Common myeloid progenitor, CD34-positive (primary cell): ENCODE measurements around the gene RELT.

Source experiments
- CTCF ChIA-PET: fragments of 350-600 bp; sonication (Branson Sonifier 250); formaldehyde crosslinking; loops from one replicate; lab custom pipeline; 2021; ENCODE audit warnings: antibody characterized with exemption; lab: Charles Lee
- POLR2A ChIA-PET: fragments of 350-600 bp; sonication (Branson Sonifier 250); formaldehyde crosslinking; loops from one replicate; lab custom pipeline; 2021; ENCODE audit warnings: antibody characterized with exemption; lab: Charles Lee
- DNase-seq, 3 donors: peaks; one replicate each; pipeline versions ENCODE4 v3.0.0 to v3.0.0-alpha.2; 2013
- H3K27ac ChIP-seq, 2 experiments: 1 replicate in 1 of 2; 2 replicates in 1 of 2; pipeline ENCODE4 v1.7.0; 2013; ENCODE audit warnings: inconsistent platforms in 2 of 2, low read length in 2 of 2, mild to moderate bottlenecking in 2 of 2, low read depth in 1 of 2, moderate library complexity in 1 of 2; ENCODE audit not compliant: severe bottlenecking in 2 of 2, insufficient read depth in 1 of 2, poor library complexity in 1 of 2
- H3K27me3 ChIP-seq, 5 experiments: replicated peaks in 2 of 5; 1 replicate in 3 of 5; 2 replicates in 2 of 5; pipeline versions ENCODE4 v1.6.1 to v1.7.0; 2013; ENCODE audit warnings: low read length in 4 of 5, mild to moderate bottlenecking in 2 of 5, moderate library complexity in 2 of 5, inconsistent platforms in 1 of 5; ENCODE audit not compliant: insufficient read depth in 5 of 5, control insufficient read depth in 4 of 5
- H3K36me3 ChIP-seq, 4 experiments: 1 replicate in 2 of 4; 2 replicates in 2 of 4; pipeline versions ENCODE4 v1.6.1 to v1.7.0; 2013; ENCODE audit warnings: low read length in 3 of 4, control low read depth in 1 of 4, mild to moderate bottlenecking in 1 of 4; ENCODE audit not compliant: control insufficient read depth in 4 of 4, insufficient read depth in 4 of 4
- H3K4me1 ChIP-seq, 4 experiments: 1 replicate in 3 of 4; 2 replicates in 1 of 4; pipeline versions ENCODE4 v1.6.1 to v1.7.1; 2013; ENCODE audit warnings: low read length in 3 of 4, mild to moderate bottlenecking in 3 of 4, control low read depth in 1 of 4, inconsistent platforms in 1 of 4, moderate library complexity in 1 of 4; ENCODE audit not compliant: control insufficient read depth in 4 of 4, insufficient read depth in 4 of 4; ENCODE audit errors: control extremely low read depth in 1 of 4
- H3K4me3 ChIP-seq, 7 experiments: 1 replicate in 4 of 7; 2 replicates in 3 of 7; pipeline versions ENCODE4 v1.5.1 to v1.7.0; 2013; ENCODE audit warnings: mild to moderate bottlenecking in 7 of 7, low read length in 6 of 7, moderate library complexity in 6 of 7, inconsistent platforms in 2 of 7, low read depth in 2 of 7, control low read depth in 1 of 7; ENCODE audit not compliant: insufficient read depth in 4 of 7, control insufficient read depth in 1 of 7; ENCODE audit errors: extremely low read depth in 1 of 7
- H3K9me3 ChIP-seq, 5 experiments: 1 replicate in 4 of 5; 2 replicates in 1 of 5; pipeline versions ENCODE4 v1.6.1 to v1.7.1; 2013; ENCODE audit warnings: low read length in 4 of 5, mild to moderate bottlenecking in 2 of 5, inconsistent platforms in 1 of 5, low read depth in 1 of 5, moderate library complexity in 1 of 5; ENCODE audit not compliant: control insufficient read depth in 4 of 5, insufficient read depth in 2 of 5; ENCODE audit errors: control extremely low read depth in 1 of 5
- WGBS: methylation state at CpG from one replicate; pipeline ENCODE4 v1.1.5; 2013; ENCODE audit not compliant: insufficient coverage; 5-methylcytosine and 5-hydroxymethylcytosine counted together

RELT gene

GRCh38 chr11:73389134-73389525, 12.9 kb downstream of the RELT start:
- 81% methylated on average over 6 of the region's 6 CpGs for WGBS
- no peaks in the 10 kb centered on the region for H3K9me3 ChIP-seq
- H3K4me1 ChIP-seq = peaks cover 6 to 81% (median 68%) of the 10 kb centered on the region in 4 experiments
- no peak overlapping the region for H3K4me3 ChIP-seq
- CTCF ChIA-PET = interaction anchor here (1.0 to 19.4 kb wide), 9 partner anchors 10 to 272 kb away, joined by 3 to 348 read pairs (median 4); no protein-coding TSS in a partner anchor
- H3K27ac ChIP-seq = no peak overlapping the region
- no peak for DNase-seq
- H3K27me3 ChIP-seq = no peaks in the 10 kb centered on the region
- POLR2A ChIA-PET = interaction anchor here (4.1 kb wide), 1 partner anchor 13 kb away, joined by 18 read pairs; the partner anchor contains the start of gene RELT
- H3K36me3 ChIP-seq = peaks cover 0 to 67% (median 20%) of the 10 kb centered on the region in 4 experiments

- H3K4me3 ChIP-seq = no peak overlapping the region
- 73% methylated on average over 7 of the region's 7 CpGs for WGBS
- no peak for DNase-seq
- POLR2A ChIA-PET = interaction anchor here (4.1 kb wide), 1 partner anchor 13 kb away, joined by 18 read pairs; the partner anchor contains the start of gene RELT
- no peaks in the 10 kb centered on the region for H3K9me3 ChIP-seq
- peaks cover 0 to 69% (median 25%) of the 10 kb centered on the region in 4 experiments for H3K36me3 ChIP-seq
- H3K27ac ChIP-seq = no peak overlapping the region
- peaks cover 6 to 73% (median 60%) of the 10 kb centered on the region in 4 experiments for H3K4me1 ChIP-seq
- CTCF ChIA-PET = interaction anchor here (1.1 to 19.4 kb wide), 6 partner anchors 9 to 271 kb away, joined by 3 to 348 read pairs (median 4); no protein-coding TSS in a partner anchor
- H3K27me3 ChIP-seq = no peaks in the 10 kb centered on the region
These were observed 13.7 kb downstream of the RELT start for GRCh38 chr11:73389916-73390315.

GRCh38 chr11:73390601-73391565, 14.7 kb downstream of the RELT start:
- Histone ChIP-seq H3K4me1 (peaks cover 0 to 63% (median 50%) of the 10 kb centered on the region in 4 experiments), H3K4me3 (no peak overlapping the region), H3K27ac (no peak overlapping the region), H3K36me3 (peaks cover 0 to 79% (median 32%) of the 10 kb centered on the region in 4 experiments), H3K27me3 (no peaks in the 10 kb centered on the region), H3K9me3 (no peaks in the 10 kb centered on the region)
- no peak for DNase-seq
- 93% methylated on average over 8 of the region's 12 CpGs for WGBS
- POLR2A ChIA-PET = no interaction called here
- CTCF ChIA-PET = interaction anchor here (1.1 to 19.4 kb wide), 4 partner anchors 11 to 270 kb away, joined by 3 to 348 read pairs (median 6); no protein-coding TSS in a partner anchor

DNA sequence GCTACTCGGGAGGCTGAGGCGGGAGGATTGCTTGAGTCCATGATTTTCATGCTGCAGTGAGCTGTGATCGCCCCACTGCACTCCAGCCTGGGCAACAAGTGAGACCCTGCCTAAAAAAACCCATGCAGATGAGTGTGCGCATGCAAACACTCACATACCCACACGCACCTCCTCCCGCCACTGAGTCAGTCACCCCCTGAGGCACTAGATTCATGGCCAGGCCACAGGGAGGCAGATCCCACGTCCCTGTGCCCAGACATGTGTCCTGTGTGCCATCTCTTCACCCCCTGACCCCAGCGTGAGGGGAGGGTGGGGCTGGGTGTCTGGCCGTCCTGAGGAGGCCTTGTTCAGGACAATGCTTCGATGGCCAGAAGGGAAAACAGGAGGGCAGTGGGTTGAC, 15.5 kb downstream of the RELT start:
- H3K4me1 ChIP-seq = peaks cover 0 to 55% (median 43%) of the 10 kb centered on the region in 4 experiments
- no peak overlapping the region for H3K4me3 ChIP-seq
- no peaks in the 10 kb centered on the region for H3K27me3 ChIP-seq
- DNase-seq = no peak
- no peaks in the 10 kb centered on the region for H3K9me3 ChIP-seq
- ChIA-PET POLR2A (interaction anchor here (1.1 to 1.2 kb wide), 2 partner anchors 8 to 19 kb away, joined by 3 read pairs; no protein-coding TSS in a partner anchor), CTCF (interaction anchor here (0.8 to 19.4 kb wide), 4 partner anchors 17 to 94 kb away, joined by 3 to 348 read pairs (median 8); no protein-coding TSS in a partner anchor)
- 99% methylated on average over 7 of the region's 10 CpGs for WGBS
- H3K36me3 ChIP-seq = peaks cover 0 to 84% (median 36%) of the 10 kb centered on the region in 4 experiments
- no peak overlapping the region for H3K27ac ChIP-seq

DNA sequence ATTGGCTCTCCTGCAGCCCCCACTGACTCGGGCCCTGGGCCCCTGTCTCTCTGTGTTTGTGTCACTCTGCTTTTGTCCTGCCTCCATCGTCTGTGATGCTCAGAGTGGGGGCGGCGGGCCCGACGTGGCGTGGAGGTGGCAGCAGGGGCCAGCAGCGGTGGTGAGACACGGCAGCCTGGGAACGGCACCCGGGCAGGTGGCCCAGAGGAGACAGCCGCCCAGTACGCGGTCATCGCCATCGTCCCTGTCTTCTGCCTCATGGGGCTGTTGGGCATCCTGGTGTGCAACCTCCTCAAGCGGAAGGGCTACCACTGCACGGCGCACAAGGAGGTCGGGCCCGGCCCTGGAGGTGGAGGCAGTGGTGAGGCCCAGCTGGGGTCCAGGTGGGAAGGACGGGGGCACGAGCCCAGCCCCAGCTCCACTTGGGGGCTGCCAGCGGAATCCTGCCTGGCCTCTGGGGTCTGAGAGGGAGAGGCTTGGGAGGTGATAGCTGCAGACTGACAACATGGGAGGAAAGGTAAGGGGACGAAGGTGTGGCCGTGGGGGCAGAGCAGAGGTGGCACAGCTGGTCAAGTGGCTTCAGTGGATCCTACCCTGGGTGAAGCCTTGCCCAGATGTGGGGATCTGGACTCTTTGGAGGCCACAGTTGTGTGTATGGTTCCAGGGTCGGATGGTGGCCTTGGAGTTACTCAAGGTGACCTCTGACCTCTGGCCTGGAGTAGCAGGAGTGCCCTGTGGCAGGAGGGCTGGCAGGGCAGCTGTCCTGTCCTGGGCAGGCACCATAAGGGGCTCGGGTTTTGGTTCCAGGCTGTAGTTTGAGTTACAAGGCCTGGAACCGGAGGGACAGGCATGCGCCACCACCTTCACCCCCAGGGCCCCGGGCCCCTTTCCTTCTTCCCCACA, 16.2 kb downstream of the RELT start:
- Histone ChIP-seq H3K36me3 (peaks cover 0 to 91% (median 40%) of the 10 kb centered on the region in 4 experiments), H3K9me3 (no peaks in the 10 kb centered on the region), H3K27ac (no peak overlapping the region), H3K4me1 (peaks cover 0 to 49% (median 36%) of the 10 kb centered on the region in 4 experiments), H3K4me3 (no peak overlapping the region), H3K27me3 (no peaks in the 10 kb centered on the region)
- POLR2A ChIA-PET = interaction anchor here (0.7 to 1.5 kb wide), 7 partner anchors 8 to 206 kb away, joined by 3 to 9 read pairs (median 3); partner anchors contain the start of gene RELT
- 96% methylated on average over 28 of the region's 31 CpGs for WGBS
- DNase-seq = no peak
- CTCF ChIA-PET = interaction anchor here (0.6 to 19.4 kb wide), 19 partner anchors 7 to 268 kb away, joined by 3 to 348 read pairs (median 5); partner anchors contain the start of gene RELT

GRCh38 chr11:73393011-73393380, 16.8 kb downstream of the RELT start:
- no peak overlapping the region for H3K27ac ChIP-seq
- H3K4me1 ChIP-seq = peaks cover 0 to 42% (median 29%) of the 10 kb centered on the region in 4 experiments

More at GRCh38 chr11:73393011-73393380, 16.8 kb downstream of the RELT start:
- no peaks in the 10 kb centered on the region for H3K27me3 ChIP-seq
- no peak for DNase-seq
- peaks cover 0 to 94% (median 43%) of the 10 kb centered on the region in 4 experiments for H3K36me3 ChIP-seq
- 76% methylated on average over 7 of the region's 7 CpGs for WGBS
- H3K4me3 ChIP-seq = no peak overlapping the region
- POLR2A ChIA-PET = interaction anchor here (0.7 to 1.5 kb wide), 7 partner anchors 9 to 206 kb away, joined by 3 to 9 read pairs (median 4); partner anchors contain the start of gene RELT
- no peaks in the 10 kb centered on the region for H3K9me3 ChIP-seq
- CTCF ChIA-PET = interaction anchor here (0.6 to 19.4 kb wide), 19 partner anchors 8 to 267 kb away, joined by 3 to 348 read pairs (median 5); partner anchors contain the start of gene RELT
